Measurements from ENCODE around the gene RFXANK. TPM values are rescaled to one million over a fixed set of nuclear protein-coding genes. Genes with fewer than 3 reads are reported as not detected.

RFXANK gene
- total RNA-seq, 1 donor from 2014 or later: 31.2 TPM

GRCh38 chr19:19202707-19203011 is 10.6 kb downstream of the RFXANK start:
- Mint-ChIP-seq H3K4me3 (peak overlapping the region; percentile 90), H3K4me1 (peaks cover 18% of the 10 kb centered on the region), H3K9me3 (peaks cover 2% of the 10 kb centered on the region), H3K27ac (no peak overlapping the region), H3K27me3 (ENCODE audit: insufficient read depth, low read depth) (peaks cover 17% of the 10 kb centered on the region), H3K36me3 (peaks cover 14% of the 10 kb centered on the region)
- Histone ChIP-seq H4K20me1 (ENCODE audit: low read depth) (peaks cover 4% of the 10 kb centered on the region), H3K9me3 (ENCODE audit: low read depth) (no peaks in the 10 kb centered on the region), H3K36me3 (no peaks in the 10 kb centered on the region), H3K4me3 (peak overlapping the region; percentile 60), H3K27me3 (peaks cover 40% of the 10 kb centered on the region), H3F3A (ENCODE audit: low read depth) (peaks cover 26% of the 10 kb centered on the region), H3K4me2 (peak overlapping the region; percentile 83), H2AFZ (replicated peaks) (no peak overlapping the region), H3K79me2 (ENCODE audit: low read depth) (no peaks in the 10 kb centered on the region), H3K4me1 (peaks cover 4% of the 10 kb centered on the region), H3K9ac (peak overlapping the region; percentile 47), H3K27ac (no peak overlapping the region)
- no peak for TF ChIP-seq EZH2 (IDR thresholded peaks at IDR 0.05)
- peak; percentile 23 for DNase-seq (ENCODE audit: low spot score)

GRCh38 chr19:19203012-19203856 is 11.2 kb downstream of the RFXANK start, which contains the start of gene NR2C2AP:
Gene NR2C2AP, minus strand, starts transcription at chr19:19203414. Its CDS starts 354 bp downstream, at chr19:19203060.
- Mint-ChIP-seq H3K9me3 (peaks cover 3% of the 10 kb centered on the region), H3K27me3 (ENCODE audit: insufficient read depth, low read depth) (peaks cover 18% of the 10 kb centered on the region), H3K27ac (peak within 1 kb of the TSS; percentile 25), H3K36me3 (peaks cover 10% of the 10 kb centered on the region), H3K4me3 (peak within 1 kb of the TSS; percentile 90), H3K4me1 (peaks cover 21% of the 10 kb centered on the region)
- peaks cover 26% of the 10 kb centered on the region for H3F3A ChIP-seq (ENCODE audit: low read depth)
- H3K9me3 ChIP-seq (ENCODE audit: low read depth): no peaks in the 10 kb centered on the region
- H4K20me1 ChIP-seq (ENCODE audit: low read depth): peaks cover 4% of the 10 kb centered on the region
- peak within 1 kb of the TSS; percentile 60 for H3K4me3 ChIP-seq
- peak; percentile 85 for DNase-seq (ENCODE audit: low spot score)
- H3K4me2 ChIP-seq: peak within 1 kb of the TSS; percentile 83
- peak within 1 kb of the TSS; percentile 73 for H2AFZ ChIP-seq (replicated peaks)
- H3K27me3 ChIP-seq: peaks cover 45% of the 10 kb centered on the region
- peak within 1 kb of the TSS; percentile 47 for H3K9ac ChIP-seq
- H3K36me3 ChIP-seq: no peaks in the 10 kb centered on the region
- H3K79me2 ChIP-seq (ENCODE audit: low read depth): no peaks in the 10 kb centered on the region
- peaks cover 4% of the 10 kb centered on the region for H3K4me1 ChIP-seq
- TF ChIP-seq CTCF (IDR thresholded peaks at IDR 0.05): no peak
- TF ChIP-seq EZH2phosphoT487 (IDR thresholded peaks at IDR 0.05): no peak
- no peak for TF ChIP-seq EZH2 (IDR thresholded peaks at IDR 0.05)
- no peak within 1 kb of the TSS for H3K27ac ChIP-seq

GRCh38 chr19:19204181-19204580 is 12.1 kb downstream of the RFXANK start:
- peaks cover 21% of the 10 kb centered on the region for H3K4me1 Mint-ChIP-seq
- H3K27me3 Mint-ChIP-seq (ENCODE audit: insufficient read depth, low read depth): peaks cover 18% of the 10 kb centered on the region
- H3K9me3 Mint-ChIP-seq: peaks cover 3% of the 10 kb centered on the region
- Histone ChIP-seq H3K27ac (no peak overlapping the region), H3K9me3 (ENCODE audit: low read depth) (no peaks in the 10 kb centered on the region), H2AFZ (replicated peaks) (no peak overlapping the region), H3F3A (ENCODE audit: low read depth) (peaks cover 26% of the 10 kb centered on the region), H3K4me3 (no peak overlapping the region), H3K36me3 (no peaks in the 10 kb centered on the region), H3K79me2 (ENCODE audit: low read depth) (no peaks in the 10 kb centered on the region), H3K9ac (no peak overlapping the region), H3K4me2 (no peak overlapping the region), H3K4me1 (peaks cover 4% of the 10 kb centered on the region), H4K20me1 (ENCODE audit: low read depth) (peaks cover 4% of the 10 kb centered on the region), H3K27me3 (peaks cover 54% of the 10 kb centered on the region)
- TF ChIP-seq EZH2 (IDR thresholded peaks at IDR 0.05) (no peak), CTCF (IDR thresholded peaks at IDR 0.05) (no peak), EZH2phosphoT487 (IDR thresholded peaks at IDR 0.05) (no peak)
- no peak overlapping the region for H3K27ac Mint-ChIP-seq
- DNase-seq (ENCODE audit: low spot score): no peak
- H3K36me3 Mint-ChIP-seq: peaks cover 5% of the 10 kb centered on the region
- H3K4me3 Mint-ChIP-seq: peak overlapping the region; percentile 77

All from neural progenitor cell (in vitro differentiated cells).